ENCODE data around the gene TNIK. TPM values are rescaled to one million over a fixed set of nuclear protein-coding genes. Genes with fewer than 3 reads are reported as not detected.

Gene TNIK
- polyA plus RNA-seq, 1 donor, result 40.3 TPM

DNA sequence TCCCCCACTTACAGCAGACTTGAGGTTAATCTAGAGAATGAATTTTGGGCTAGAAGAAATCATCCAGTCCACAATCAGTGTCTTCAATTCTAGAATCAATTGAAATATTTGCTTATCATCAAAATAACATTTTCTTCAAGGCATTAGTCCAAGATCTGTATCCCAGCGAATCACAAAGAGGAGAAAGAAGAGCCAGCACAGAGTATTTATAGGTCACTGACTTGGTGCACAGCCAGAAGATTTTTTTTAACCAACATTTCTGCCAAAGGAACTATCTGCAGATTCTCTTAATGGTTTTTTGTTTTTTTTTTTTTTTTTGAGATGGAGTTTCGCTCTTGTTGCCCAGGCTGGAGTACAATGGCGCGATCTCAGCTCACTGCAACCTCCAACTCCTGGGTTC, 178.2 kb downstream of the TNIK start:
- DNase-seq (ENCODE audit: low read depth), result peak; percentile 54

- DNase-seq (ENCODE audit: low read depth), result no peak
These were observed 178.8 kb downstream of the TNIK start for GRCh38 chr3:171281256-171281992.

- DNase-seq (ENCODE audit: low read depth), result no peak
These were observed 180.2 kb downstream of the TNIK start for GRCh38 chr3:171279972-171280371.

- no peak for DNase-seq (ENCODE audit: low read depth)
These were observed 182.0 kb downstream of the TNIK start for GRCh38 chr3:171278299-171278590.

GRCh38 chr3:171277456-171278298, 182.5 kb downstream of the TNIK start:
- no peak for DNase-seq (ENCODE audit: low read depth)

GRCh38 chr3:171276923-171277322, 183.3 kb downstream of the TNIK start:
- DNase-seq (ENCODE audit: low read depth), result no peak

DNA sequence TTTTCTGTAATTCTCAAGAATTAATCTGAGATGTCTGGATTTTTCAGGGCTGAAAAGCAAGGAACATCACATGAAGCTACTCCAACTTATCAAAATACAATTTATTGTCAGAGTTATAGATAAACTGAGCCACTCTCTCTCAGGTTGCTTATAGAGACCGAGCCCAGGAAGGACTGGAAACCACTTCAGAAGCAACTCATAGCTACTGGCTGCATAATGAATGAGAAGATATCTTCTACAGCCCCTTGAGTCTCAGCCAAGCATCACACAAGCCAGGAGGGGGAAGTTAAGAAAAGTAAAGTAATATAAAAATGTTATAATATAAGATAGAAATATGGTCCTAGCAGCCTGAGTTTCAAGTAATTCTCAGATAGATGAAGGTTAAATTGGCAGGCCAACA, 186.0 kb downstream of the TNIK start:
- no peak for DNase-seq (ENCODE audit: low read depth)

DNA sequence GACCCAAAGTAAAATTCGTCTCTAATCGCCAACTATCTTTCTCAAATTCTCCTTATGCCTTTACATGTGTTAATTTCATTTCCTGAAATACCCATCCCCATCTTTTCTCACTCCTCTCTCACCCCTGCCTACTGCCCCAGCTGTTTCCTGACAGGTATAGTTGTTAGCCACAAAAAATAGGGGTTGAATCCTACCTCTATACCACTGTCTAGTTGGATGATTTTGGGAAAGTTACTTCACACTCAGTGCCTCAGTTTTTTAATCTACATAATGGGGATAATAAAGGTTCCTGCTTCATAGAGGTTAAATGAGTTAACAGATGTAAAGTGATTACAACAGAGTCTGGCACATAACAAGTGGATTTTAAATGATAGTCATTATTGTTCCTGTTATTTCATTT, 189.7 kb downstream of the TNIK start:
- DNase-seq (ENCODE audit: low read depth), result no peak

DNA sequence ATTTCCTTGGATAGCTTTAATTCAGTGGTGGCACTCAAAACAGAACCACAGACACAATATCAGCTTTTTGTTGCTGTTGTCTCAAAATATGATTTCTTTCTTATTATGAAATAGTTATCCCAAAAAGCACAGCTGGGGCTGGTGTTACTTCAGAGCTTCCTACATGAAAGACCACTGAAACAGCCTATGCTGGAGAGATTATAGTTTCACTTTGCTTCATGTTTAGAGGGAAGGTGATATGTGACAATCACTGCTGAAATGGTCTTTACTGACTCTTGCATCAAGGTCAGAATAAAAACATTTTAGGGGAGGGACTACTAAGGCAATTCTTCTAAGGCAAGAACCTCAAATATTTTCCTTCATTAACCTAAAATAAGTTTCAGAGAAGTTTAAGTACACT, 190.7 kb downstream of the TNIK start:
- no peak for DNase-seq (ENCODE audit: low read depth)

DNA sequence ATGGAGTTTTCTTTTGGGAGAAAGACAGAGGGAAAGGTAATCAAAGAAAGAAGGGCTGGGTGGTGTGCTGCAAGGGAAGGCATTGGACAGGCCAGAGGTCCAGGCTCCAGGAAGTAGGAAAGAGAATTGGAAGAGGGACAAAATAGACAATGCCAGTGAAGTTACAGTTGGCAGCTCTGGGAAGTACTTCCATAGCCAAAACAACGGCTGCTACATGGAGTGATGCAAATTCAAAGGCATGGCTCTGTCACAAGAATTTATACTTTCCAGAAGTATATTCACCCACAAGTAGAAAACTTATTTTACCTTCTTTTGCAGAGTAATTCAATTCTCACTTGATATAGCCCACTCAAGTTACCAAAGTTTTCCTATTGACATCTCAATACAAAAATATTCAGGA, 191.5 kb downstream of the TNIK start:
- no peak for DNase-seq (ENCODE audit: low read depth)

DNA sequence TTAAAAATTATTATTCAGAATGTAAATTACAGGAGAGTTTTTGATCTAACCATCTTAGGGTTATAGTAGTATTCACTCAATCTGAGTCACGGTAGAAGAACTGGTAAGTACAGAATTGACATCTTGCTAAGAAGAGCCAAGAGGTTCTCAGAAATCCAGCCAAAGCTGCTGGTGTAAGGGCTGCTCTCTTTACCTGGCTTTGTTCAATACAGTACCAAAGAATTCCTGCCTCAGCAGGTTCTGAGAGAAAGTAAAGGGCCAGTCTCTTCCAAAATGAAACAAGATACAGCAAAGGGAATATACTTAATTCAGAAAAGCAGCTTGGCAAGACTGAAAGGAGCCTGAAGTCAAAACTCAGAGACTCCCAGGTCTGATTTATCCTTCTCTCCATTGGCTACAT, 193.1 kb downstream of the TNIK start:
- no peak for DNase-seq (ENCODE audit: low read depth)

DNA sequence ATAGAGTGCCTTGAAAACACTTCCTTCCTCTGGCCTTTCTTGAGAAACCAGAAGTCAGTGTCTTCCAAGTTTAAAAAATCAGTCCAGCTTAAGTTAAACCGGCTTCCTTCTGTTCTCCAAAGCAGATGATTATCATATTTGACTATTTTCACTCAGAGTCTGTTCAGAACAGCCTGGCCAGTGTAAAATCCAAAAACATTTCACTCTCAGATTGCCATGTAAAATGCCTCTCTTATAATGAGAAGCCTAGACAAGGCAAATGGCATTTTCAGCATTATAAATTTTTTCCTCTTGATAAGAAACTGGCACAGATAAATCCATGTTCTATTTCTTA, 193.5 kb downstream of the TNIK start:
- no peak for DNase-seq (ENCODE audit: low read depth)

- DNase-seq (ENCODE audit: low read depth), result no peak
These were observed 194.0 kb downstream of the TNIK start for GRCh38 chr3:171266034-171266739.

DNA sequence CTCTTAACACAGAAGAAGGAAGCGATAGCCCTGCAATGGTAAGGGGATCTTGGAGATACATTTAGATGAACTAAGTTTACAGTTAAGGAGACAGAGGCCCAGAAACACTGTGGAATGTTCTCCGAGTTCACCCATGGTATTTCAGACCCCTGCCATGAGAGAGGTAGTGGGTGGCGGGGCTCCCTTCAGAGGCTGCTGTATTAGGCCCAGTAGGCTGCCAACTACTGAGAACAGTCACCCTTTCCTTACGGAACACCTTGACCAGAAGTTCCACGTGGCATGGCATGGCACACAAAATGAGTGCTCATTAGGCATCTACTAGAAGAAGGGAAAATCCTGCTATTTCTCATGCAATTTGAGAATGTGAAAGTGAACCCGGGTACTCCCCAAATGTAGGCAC, 195.4 kb downstream of the TNIK start:
- DNase-seq (ENCODE audit: low read depth), result no peak

- no peak for DNase-seq (ENCODE audit: low read depth)
These were observed 197.8 kb downstream of the TNIK start for GRCh38 chr3:171262431-171262830.

DNA sequence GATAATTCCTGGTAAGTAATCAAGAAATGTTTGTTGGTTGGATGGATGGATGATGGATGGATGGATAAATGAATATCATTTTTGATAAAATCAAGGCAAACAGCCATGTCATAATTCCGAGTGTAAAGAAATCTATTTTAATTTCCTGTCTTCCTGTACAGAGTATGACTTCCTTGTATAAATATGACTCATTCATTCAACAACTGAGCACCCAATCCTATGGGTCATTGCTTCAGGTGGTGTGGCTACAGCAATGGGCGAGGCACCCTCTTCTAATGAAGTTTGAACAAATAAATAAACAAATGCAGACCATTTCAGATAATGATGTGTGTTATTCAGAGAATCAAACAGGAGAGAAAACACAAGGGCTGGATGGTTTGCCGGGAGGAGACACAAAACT, 198.7 kb downstream of the TNIK start:
- DNase-seq (ENCODE audit: low read depth), result no peak

DNA sequence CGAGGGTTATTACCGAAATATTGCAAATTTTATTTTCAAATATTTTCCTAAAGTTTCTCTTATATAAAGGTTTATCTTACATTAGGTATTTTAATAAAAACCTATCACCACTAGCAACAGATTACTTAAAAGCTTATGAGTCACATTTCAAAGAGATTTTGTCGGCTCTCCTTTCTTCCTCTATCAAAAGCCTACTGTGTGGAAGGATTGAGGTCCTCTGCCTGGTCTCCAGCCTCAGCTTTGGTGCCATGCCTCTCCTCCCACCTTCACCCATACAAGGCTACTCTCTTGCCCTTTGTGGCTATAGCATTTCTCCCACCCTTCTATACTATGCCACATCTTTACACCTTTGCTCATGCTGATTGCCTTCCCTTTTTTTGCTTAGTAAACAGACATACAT, 199.3 kb downstream of the TNIK start:
- DNase-seq (ENCODE audit: low read depth), result no peak

GRCh38 chr3:171260466-171260865, 199.7 kb downstream of the TNIK start:
- DNase-seq (ENCODE audit: low read depth), result no peak

DNA sequence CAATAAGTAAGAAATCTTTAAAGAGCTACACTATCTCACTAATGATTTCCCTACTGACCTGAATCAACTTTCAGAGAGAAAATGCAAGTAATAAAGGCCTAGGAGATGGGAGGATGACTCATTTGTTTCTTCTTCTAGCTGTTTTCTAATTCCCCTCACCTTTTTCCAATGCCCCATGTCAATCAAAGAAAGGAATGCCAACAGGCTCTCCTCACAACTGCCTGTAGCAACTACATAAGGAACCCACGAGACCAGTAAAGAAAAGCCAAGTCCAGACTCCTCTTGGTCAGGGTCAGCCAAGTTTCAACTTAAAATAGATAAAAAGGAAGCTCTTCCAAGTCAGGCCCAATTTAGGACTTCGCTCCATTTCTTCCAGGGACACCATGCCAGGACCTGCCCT, 201.9 kb downstream of the TNIK start:
- DNase-seq (ENCODE audit: low read depth), result no peak

DNA sequence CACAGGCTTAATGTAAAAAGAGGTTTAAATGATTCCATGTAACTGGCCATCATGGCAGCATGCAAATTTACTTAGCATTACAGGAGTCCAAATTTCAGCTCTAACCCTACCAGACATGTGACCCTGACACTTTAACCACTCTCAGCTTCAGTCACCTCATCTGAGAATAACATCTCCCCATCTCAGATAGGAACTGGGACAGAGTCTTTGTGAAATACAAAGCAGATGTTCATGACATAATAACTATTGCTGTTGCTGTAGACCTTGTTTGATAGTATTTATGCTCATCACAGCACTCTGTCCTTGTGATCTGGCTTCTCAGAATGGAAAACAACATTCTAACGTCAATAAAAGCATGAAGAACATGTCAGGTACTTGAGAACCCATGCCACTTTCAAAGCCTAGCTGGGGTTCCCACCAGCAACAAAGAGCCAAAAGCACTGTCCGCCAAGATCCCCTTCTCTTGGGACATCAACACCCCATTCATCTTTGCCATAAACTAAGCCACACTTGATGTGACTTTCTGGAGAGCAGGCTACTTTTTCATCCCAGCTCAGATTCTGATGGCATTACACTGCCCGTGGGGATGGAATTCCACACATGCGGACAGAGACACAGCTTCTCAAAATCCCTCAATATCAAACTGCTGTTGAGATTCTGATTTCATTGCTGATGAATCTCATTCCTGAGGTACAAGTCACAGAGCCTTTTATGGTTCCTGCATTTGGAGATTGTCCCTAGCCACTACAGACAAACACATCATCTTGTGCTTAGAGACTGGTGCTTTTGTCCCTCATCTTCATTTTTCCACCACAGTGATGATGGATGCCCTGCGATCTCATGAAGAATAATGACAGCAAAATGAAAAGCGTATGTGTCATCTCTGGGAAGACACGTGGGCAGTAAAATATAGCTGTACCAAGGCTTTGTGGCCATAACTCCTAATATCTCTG, 202.7 kb downstream of the TNIK start:
- no peak for DNase-seq (ENCODE audit: low read depth)

GRCh38 chr3:171256445-171257250, 203.6 kb downstream of the TNIK start:
- DNase-seq (ENCODE audit: low read depth), result no peak

Measured in forelimb muscle (tissue), 1 donor.